Naive thymus-derived CD4-positive, alpha-beta T cell (primary cell): Measurements from ENCODE around the gene MACROD2. TPM values are rescaled to one million over a fixed set of nuclear protein-coding genes. Genes with fewer than 3 reads are reported as not detected.

ENCODE experiments used
- ATAC-seq: fragments of 150-1000 bp; cut with Tn5 transposase; 2 replicates; pipeline ENCODE4 v1.10.0; 2021; ENCODE audit warnings: mild to moderate bottlenecking, moderate library complexity
- CTCF ChIA-PET: fragments of 350-600 bp; sonication (Branson Sonifier 250); formaldehyde crosslinking; loops from one replicate; lab custom pipeline; 2021; ENCODE audit warnings: antibody characterized with exemption; lab: Charles Lee
- POLR2A ChIA-PET: fragments of 350-600 bp; sonication (Branson Sonifier 250); formaldehyde crosslinking; loops from one replicate; lab custom pipeline; 2021; ENCODE audit warnings: antibody characterized with exemption, inconsistent platforms; lab: Charles Lee
- DNase-seq, 9 donors: peaks; one replicate each; pipeline versions ENCODE4 v3.0.0 to v3.0.0-alpha.2; 2020 to 2022; ENCODE audit warnings: mixed read lengths in 1 of 9
- H3K27ac ChIP-seq: one replicate; pipeline ENCODE4 v1.7.0; 2013; ENCODE audit warnings: mild to moderate bottlenecking, low read depth, low read length, moderate library complexity
- H3K27me3 ChIP-seq, 2 donors: one replicate each; pipeline ENCODE4 v1.7.0; 2013; ENCODE audit warnings: low read length in 2 of 2, mild to moderate bottlenecking in 2 of 2, moderate library complexity in 2 of 2; ENCODE audit not compliant: control insufficient read depth in 2 of 2, insufficient read depth in 2 of 2
- H3K36me3 ChIP-seq, 3 experiments: 1 replicate in 2 of 3; 2 replicates in 1 of 3; pipeline ENCODE4 v1.7.0; 2013; ENCODE audit warnings: low read length in 3 of 3, mild to moderate bottlenecking in 3 of 3, moderate library complexity in 1 of 3; ENCODE audit not compliant: insufficient read depth in 3 of 3, control insufficient read depth in 2 of 3
- H3K4me1 ChIP-seq, 2 donors: one replicate each; pipeline ENCODE4 v1.7.0; 2013; ENCODE audit warnings: low read length in 2 of 2, mild to moderate bottlenecking in 2 of 2, moderate library complexity in 1 of 2; ENCODE audit not compliant: control insufficient read depth in 2 of 2, insufficient read depth in 2 of 2
- H3K4me3 ChIP-seq: 2 replicates; pipeline ENCODE4 v1.7.0; 2013; ENCODE audit warnings: mild to moderate bottlenecking, low read length
- H3K9me3 ChIP-seq, 3 experiments: 1 replicate in 2 of 3; 2 replicates in 1 of 3; pipeline ENCODE4 v1.7.0; 2013; ENCODE audit warnings: low read length in 3 of 3; ENCODE audit not compliant: control insufficient read depth in 2 of 3
- H3K27ac Mint-ChIP-seq, 9 donors: one replicate each; pipeline ENCODE4 v1.8.0; 2020 to 2022; ENCODE audit warnings: mixed read lengths in 9 of 9, mild to moderate bottlenecking in 8 of 9, moderate library complexity in 5 of 9, inconsistent platforms in 2 of 9
- H3K27me3 Mint-ChIP-seq, 5 donors: one replicate each; pipeline ENCODE4 v1.8.0; 2021 to 2022; ENCODE audit warnings: mixed read lengths in 5 of 5, mild to moderate bottlenecking in 1 of 5
- H3K36me3 Mint-ChIP-seq, 5 donors: one replicate each; pipeline ENCODE4 v1.8.0; 2020 to 2022; ENCODE audit warnings: mixed read lengths in 5 of 5, mild to moderate bottlenecking in 3 of 5, inconsistent platforms in 1 of 5
- H3K4me1 Mint-ChIP-seq, 7 donors: one replicate each; pipeline ENCODE4 v1.8.0; 2020 to 2022; ENCODE audit warnings: mixed read lengths in 7 of 7, mild to moderate bottlenecking in 3 of 7, inconsistent platforms in 1 of 7
- H3K4me3 Mint-ChIP-seq, 10 donors: one replicate each; pipeline ENCODE4 v1.8.0; 2020 to 2022; ENCODE audit warnings: mild to moderate bottlenecking in 10 of 10, mixed read lengths in 10 of 10, moderate library complexity in 6 of 10, inconsistent platforms in 2 of 10
- H3K9me3 Mint-ChIP-seq, 11 donors: one replicate each; pipeline ENCODE4 v1.8.0; 2020 to 2022; ENCODE audit warnings: mixed read lengths in 11 of 11, mild to moderate bottlenecking in 4 of 11, inconsistent platforms in 1 of 11, moderate library complexity in 1 of 11
- intact Hi-C, 2 donors: fragments of 100-400 bp; cut with micrococcal nuclease; formaldehyde crosslinking; loops; one replicate each; pipeline ENCODE4 v1.15.1; 2023
- polyA plus RNA-seq, 2 donors: library from polyadenylated mRNA; unstranded; fragments of 300-500 nt; fragmentation: Illumina TruSeq; gene quantifications; one replicate each; pipeline ENCODE4 v1.2.3, GENCODE V29; 2021
- total RNA-seq, 6 experiments: library from RNA in 5 of 6; stranded (reverse) in 5 of 6; gene quantifications; 1 replicate in 5 of 6; 2 replicates in 1 of 6; pipeline ENCODE4 v1.2.3 and lab custom pipeline; 2021 to 2026

Gene MACROD2
- total and polyA plus RNA-seq, 7 experiments from 2014 or later = 0.27 to 0.86 (median 0.34) TPM; not detected in 4

DNA sequence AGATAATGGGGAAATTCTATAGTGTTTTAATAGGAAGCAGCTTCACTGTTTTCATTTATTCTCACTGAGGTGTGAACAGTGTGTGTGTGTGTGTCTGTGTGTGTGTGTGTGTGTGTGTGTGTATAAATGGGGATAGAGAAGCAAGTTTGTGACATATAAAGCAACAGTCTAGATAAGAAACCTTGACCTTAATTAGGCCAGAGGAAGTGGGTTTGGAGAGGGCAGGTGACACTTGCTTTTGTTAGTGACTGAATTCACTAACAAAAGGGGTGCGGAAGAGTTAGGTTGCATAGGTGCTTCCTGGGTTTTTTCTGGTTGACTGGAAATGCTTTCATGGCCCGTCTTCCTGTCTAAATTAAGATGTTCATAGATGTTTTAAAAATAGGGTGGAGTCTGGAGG lies 857.8 kb downstream of the MACROD2 start:
- no peaks in the 10 kb centered on the region for H3K4me1 Mint-ChIP-seq
- no peak overlapping the region for H3K27ac ChIP-seq
- H3K36me3 Mint-ChIP-seq = no peaks in the 10 kb centered on the region
- no peaks in the 10 kb centered on the region for H3K36me3 ChIP-seq
- no peak for DNase-seq
- ChIA-PET CTCF (no interaction called here), POLR2A (no interaction called here)
- no peaks in the 10 kb centered on the region for H3K27me3 ChIP-seq
- H3K4me1 ChIP-seq = no peaks in the 10 kb centered on the region
- ATAC-seq = no peak
- no peaks in the 10 kb centered on the region for H3K9me3 ChIP-seq
- peaks cover 0 to 22% (median 3%) of the 10 kb centered on the region in 11 donors for H3K9me3 Mint-ChIP-seq
- H3K27me3 Mint-ChIP-seq = peaks cover 0 to 3% (median 0%) of the 10 kb centered on the region in 5 donors
- intact Hi-C loops = no loop called here
- H3K4me3 ChIP-seq = no peak overlapping the region
- no peak overlapping the region for H3K4me3 Mint-ChIP-seq
- H3K27ac Mint-ChIP-seq = no peak overlapping the region

DNA sequence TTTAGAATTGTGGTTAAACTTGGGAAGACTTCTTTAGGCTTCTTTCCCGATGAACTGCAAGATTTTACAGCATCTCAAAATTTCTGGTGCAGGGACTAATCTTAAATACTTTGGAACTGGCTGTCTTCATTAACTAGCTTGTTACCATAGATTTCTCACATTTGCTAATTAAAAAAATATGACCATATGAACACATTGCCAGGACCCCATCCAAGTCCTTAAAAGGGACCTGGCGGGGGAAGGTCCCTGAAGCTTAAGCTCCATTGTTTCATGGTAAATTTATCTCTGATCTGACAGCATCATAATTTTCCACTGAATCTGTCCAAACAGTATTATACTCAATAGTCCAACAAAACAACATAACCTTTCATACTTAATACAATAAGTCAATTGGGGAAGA lies 859.9 kb downstream of the MACROD2 start:
- CTCF ChIA-PET = no interaction called here

DNA sequence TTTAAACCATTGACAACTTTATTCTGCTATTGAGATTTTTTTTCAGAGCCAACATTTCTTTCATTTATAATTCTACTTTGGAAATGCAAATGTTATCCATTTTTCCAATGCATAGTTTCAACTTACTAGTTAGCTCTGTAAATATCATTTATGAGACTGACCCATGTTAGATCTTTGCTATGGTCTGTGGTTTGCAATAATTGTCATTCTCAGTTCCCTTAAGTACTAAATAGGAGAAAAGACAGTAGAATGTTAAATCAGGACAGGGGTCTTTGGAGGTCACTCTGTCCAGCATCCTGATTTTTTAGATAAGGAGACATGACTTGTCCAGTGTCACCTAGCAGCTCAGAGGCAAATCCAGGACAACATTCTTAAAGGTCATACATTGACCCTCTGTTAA lies 864.3 kb downstream of the MACROD2 start:
- Histone ChIP-seq H3K36me3 (no peaks in the 10 kb centered on the region), H3K27ac (no peak overlapping the region), H3K4me1 (no peaks in the 10 kb centered on the region), H3K9me3 (no peaks in the 10 kb centered on the region), H3K4me3 (no peak overlapping the region), H3K27me3 (no peaks in the 10 kb centered on the region)
- H3K9me3 Mint-ChIP-seq = peaks cover 0 to 4% (median 0%) of the 10 kb centered on the region in 11 donors
- intact Hi-C loops = loop anchor here in 1 of 2 donors (5.0 kb wide), 1 partner anchor 93 kb away; no protein-coding TSS in a partner anchor
- DNase-seq (no peak), ATAC-seq (no peak)
- POLR2A ChIA-PET = no interaction called here
- H3K36me3 Mint-ChIP-seq = no peaks in the 10 kb centered on the region
- no peak overlapping the region for H3K4me3 Mint-ChIP-seq
- no peaks in the 10 kb centered on the region for H3K4me1 Mint-ChIP-seq
- no peak overlapping the region for H3K27ac Mint-ChIP-seq
- H3K27me3 Mint-ChIP-seq = no peaks in the 10 kb centered on the region
- CTCF ChIA-PET = no interaction called here

More for the DNA sequence above, 859.9 kb downstream of the MACROD2 start:
- Mint-ChIP-seq H3K9me3 (peaks cover 0 to 22% (median 2%) of the 10 kb centered on the region in 11 donors), H3K4me1 (no peaks in the 10 kb centered on the region), H3K27ac (no peak overlapping the region), H3K4me3 (no peak overlapping the region), H3K27me3 (peaks cover 0 to 3% (median 0%) of the 10 kb centered on the region in 5 donors), H3K36me3 (no peaks in the 10 kb centered on the region)
- no peak for ATAC-seq
- H3K27ac ChIP-seq = no peak overlapping the region
- intact Hi-C loops = no loop called here
- H3K36me3 ChIP-seq = no peaks in the 10 kb centered on the region
- H3K4me1 ChIP-seq = no peaks in the 10 kb centered on the region
- no peaks in the 10 kb centered on the region for H3K27me3 ChIP-seq
- POLR2A ChIA-PET = no interaction called here
- H3K4me3 ChIP-seq = no peak overlapping the region
- H3K9me3 ChIP-seq = no peaks in the 10 kb centered on the region
- DNase-seq = no peak

DNA sequence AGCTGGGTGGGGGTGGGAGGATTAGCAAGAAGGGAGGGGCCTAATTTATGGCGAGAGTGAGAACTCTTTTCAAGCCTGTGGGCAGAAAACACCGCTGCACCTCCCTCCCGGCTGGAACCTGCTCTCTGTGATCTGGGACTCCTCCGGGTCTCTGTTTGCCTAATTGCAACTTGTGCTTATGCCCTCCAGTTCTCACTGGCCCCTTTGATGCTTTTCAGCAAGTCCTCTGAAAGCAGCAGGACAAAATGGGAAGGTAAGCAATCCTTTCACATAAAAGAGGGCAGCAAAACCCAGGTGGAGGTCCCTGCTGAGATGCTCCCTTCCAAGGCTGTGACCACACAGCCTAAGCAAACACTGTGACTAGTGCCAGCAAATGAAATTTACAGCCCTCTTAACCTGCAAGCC lies 865.1 kb downstream of the MACROD2 start:
- Histone ChIP-seq H3K27ac (no peak overlapping the region), H3K36me3 (no peaks in the 10 kb centered on the region), H3K4me3 (no peak overlapping the region), H3K9me3 (no peaks in the 10 kb centered on the region), H3K4me1 (no peaks in the 10 kb centered on the region), H3K27me3 (no peaks in the 10 kb centered on the region)
- Mint-ChIP-seq H3K4me3 (no peak overlapping the region), H3K4me1 (no peaks in the 10 kb centered on the region), H3K27ac (no peak overlapping the region), H3K9me3 (peaks cover 0 to 4% (median 0%) of the 10 kb centered on the region in 11 donors), H3K27me3 (no peaks in the 10 kb centered on the region), H3K36me3 (no peaks in the 10 kb centered on the region)
- ChIA-PET CTCF (no interaction called here), POLR2A (no interaction called here)
- intact Hi-C loops = loop anchor here in 1 of 2 donors (5.0 kb wide), 1 partner anchor 92 kb away; no protein-coding TSS in a partner anchor
- no peak for DNase-seq
- no peak for ATAC-seq

DNA sequence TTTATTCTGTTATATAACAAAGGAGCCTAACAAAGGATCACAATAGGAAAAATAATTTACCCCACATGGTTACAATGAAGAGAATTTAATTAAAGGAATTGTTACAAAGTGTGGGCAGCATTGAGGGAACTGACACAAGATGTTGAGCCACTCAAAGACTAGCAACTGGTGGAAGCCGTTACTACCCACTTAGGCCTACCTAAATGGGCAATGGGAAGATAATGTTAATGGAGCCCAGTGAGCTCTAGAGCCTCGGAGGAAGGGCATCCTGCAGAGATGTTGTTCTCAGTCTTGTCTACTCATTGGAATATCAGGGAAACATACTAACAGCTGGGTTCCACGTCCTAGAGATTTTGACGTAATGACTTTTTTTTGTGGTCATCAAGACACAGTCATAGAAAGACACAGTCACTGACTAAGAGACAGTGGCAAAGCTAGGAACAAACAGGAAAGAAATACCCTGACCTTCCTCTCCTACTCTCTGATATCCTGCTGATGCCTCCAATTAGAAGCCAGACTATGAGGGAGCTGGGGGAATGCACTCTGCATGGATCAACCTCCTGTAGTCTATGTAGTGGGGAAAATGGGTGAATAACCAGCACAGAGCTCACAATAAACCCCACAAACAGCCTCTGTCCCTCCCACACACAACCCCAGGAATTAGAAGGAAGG lies 865.8 kb downstream of the MACROD2 start:
- H3K4me3 Mint-ChIP-seq = no peak overlapping the region
- no peak for ATAC-seq
- Histone ChIP-seq H3K27ac (no peak overlapping the region), H3K27me3 (no peaks in the 10 kb centered on the region), H3K9me3 (no peaks in the 10 kb centered on the region), H3K4me1 (no peaks in the 10 kb centered on the region), H3K36me3 (no peaks in the 10 kb centered on the region), H3K4me3 (no peak overlapping the region)
- ChIA-PET POLR2A (no interaction called here), CTCF (no interaction called here)
- no peaks in the 10 kb centered on the region for H3K4me1 Mint-ChIP-seq
- H3K27ac Mint-ChIP-seq = peak overlapping the region in 1 of 9 donors; percentile 20
- H3K36me3 Mint-ChIP-seq = no peaks in the 10 kb centered on the region
- no peaks in the 10 kb centered on the region for H3K27me3 Mint-ChIP-seq
- peaks cover 0 to 4% (median 0%) of the 10 kb centered on the region in 11 donors for H3K9me3 Mint-ChIP-seq
- DNase-seq = no peak
- intact Hi-C loops = loop anchor here in 1 of 2 donors (5.0 kb wide), 1 partner anchor 91 kb away; no protein-coding TSS in a partner anchor

DNA sequence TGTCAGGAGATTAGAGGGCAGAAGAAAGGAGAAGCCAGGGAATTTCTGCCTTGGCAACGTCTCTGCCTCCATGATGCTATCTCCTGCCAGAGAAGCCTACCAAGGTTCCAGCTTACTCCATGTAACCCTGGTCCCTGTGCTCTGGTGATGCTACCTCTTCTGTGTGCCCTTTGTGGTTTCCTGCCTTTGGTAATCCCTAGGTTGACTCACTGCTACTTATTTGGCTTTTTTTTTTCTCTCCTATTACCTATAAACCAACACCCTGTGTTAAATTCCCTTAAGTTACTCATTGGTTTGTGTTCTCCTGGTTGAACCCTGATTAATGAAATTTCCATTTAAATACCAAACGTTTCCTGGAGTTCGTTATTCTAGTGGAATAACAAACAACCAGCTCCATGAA lies 869.9 kb downstream of the MACROD2 start:
- Histone ChIP-seq H3K9me3 (no peaks in the 10 kb centered on the region), H3K4me3 (no peak overlapping the region), H3K36me3 (no peaks in the 10 kb centered on the region), H3K27ac (no peak overlapping the region), H3K4me1 (no peaks in the 10 kb centered on the region), H3K27me3 (no peaks in the 10 kb centered on the region)
- DNase-seq (no peak), ATAC-seq (no peak)
- intact Hi-C loops = no loop called here
- H3K4me3 Mint-ChIP-seq = no peak overlapping the region
- no peaks in the 10 kb centered on the region for H3K36me3 Mint-ChIP-seq
- H3K9me3 Mint-ChIP-seq = peaks cover 0 to 14% (median 0%) of the 10 kb centered on the region in 11 donors
- ChIA-PET CTCF (no interaction called here), POLR2A (no interaction called here)
- no peak overlapping the region for H3K27ac Mint-ChIP-seq
- no peaks in the 10 kb centered on the region for H3K27me3 Mint-ChIP-seq
- H3K4me1 Mint-ChIP-seq = no peaks in the 10 kb centered on the region

DNA sequence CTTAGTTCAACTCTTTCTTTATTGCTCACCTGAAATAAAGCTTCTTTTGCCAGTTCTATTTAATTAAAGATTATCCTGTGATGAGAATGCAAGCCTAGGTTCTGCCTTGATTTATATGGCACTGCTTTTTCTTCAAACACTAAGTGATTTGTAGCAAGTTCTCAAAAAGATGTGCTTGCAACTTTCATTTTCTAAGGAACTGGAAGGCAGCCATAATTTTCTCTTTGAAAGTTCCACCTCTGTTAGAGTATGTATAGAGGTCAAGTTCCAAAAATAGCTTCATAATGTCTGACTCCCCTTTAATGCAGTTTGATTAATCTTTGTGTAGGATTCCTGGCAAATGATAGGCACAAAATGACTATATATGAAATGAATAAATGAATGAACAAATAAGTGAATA lies 870.4 kb downstream of the MACROD2 start:
- Mint-ChIP-seq H3K36me3 (no peaks in the 10 kb centered on the region), H3K27me3 (no peaks in the 10 kb centered on the region), H3K4me3 (no peak overlapping the region), H3K9me3 (peaks cover 0 to 15% (median 1%) of the 10 kb centered on the region in 11 donors), H3K4me1 (no peaks in the 10 kb centered on the region), H3K27ac (no peak overlapping the region)
- POLR2A ChIA-PET = no interaction called here
- ATAC-seq (no peak), DNase-seq (no peak)
- H3K36me3 ChIP-seq = no peaks in the 10 kb centered on the region
- no peak overlapping the region for H3K4me3 ChIP-seq
- CTCF ChIA-PET = no interaction called here
- H3K4me1 ChIP-seq = no peaks in the 10 kb centered on the region
- H3K9me3 ChIP-seq = no peaks in the 10 kb centered on the region
- intact Hi-C loops = no loop called here
- no peaks in the 10 kb centered on the region for H3K27me3 ChIP-seq
- H3K27ac ChIP-seq = no peak overlapping the region
